ENCODE measurements around the gene CORIN.
"Not testable (repeated sequence)": the region's sequence is repeated elsewhere in the genome, so short reads cannot be mapped to it uniquely, and the experiment has no call there.

The CORIN gene

GRCh38 chr4:47721485-47721884 is 116.4 kb downstream of the CORIN start:
- no peak for DNase-seq (ENCODE audit: low read depth in 2 of 2)

- no peak for DNase-seq (ENCODE audit: low read depth in 2 of 2)
Measured at GRCh38 chr4:47720787-47721186, 117.1 kb downstream of the CORIN start.

- no peak for DNase-seq (ENCODE audit: low read depth in 2 of 2)
Measured at GRCh38 chr4:47719576-47719975, 118.3 kb downstream of the CORIN start.

- DNase-seq (ENCODE audit: low read depth in 2 of 2): no peak
Measured at GRCh38 chr4:47718696-47719095, 119.2 kb downstream of the CORIN start.

GRCh38 chr4:47717188-47717587 is 120.7 kb downstream of the CORIN start:
- no peak for DNase-seq (ENCODE audit: low read depth in 2 of 2)

GRCh38 chr4:47715716-47716416 is 122.0 kb downstream of the CORIN start:
- no peak for DNase-seq (ENCODE audit: low read depth in 2 of 2)

GRCh38 chr4:47714269-47714668 is 123.6 kb downstream of the CORIN start:
- no peak for DNase-seq (ENCODE audit: low read depth in 2 of 2)

GRCh38 chr4:47713129-47713834 is 124.6 kb downstream of the CORIN start:
- DNase-seq (ENCODE audit: low read depth in 2 of 2): no peak

GRCh38 chr4:47711646-47712045 is 126.2 kb downstream of the CORIN start:
- no peak for DNase-seq (ENCODE audit: low read depth in 2 of 2)

- no peak for DNase-seq (ENCODE audit: low read depth in 2 of 2)
Measured at GRCh38 chr4:47711183-47711582, 126.7 kb downstream of the CORIN start.

GRCh38 chr4:47706352-47706751 is 131.5 kb downstream of the CORIN start:
- not testable (repeated sequence) for DNase-seq (ENCODE audit: low read depth in 2 of 2)

GRCh38 chr4:47705326-47705981 is 132.4 kb downstream of the CORIN start:
- DNase-seq (ENCODE audit: low read depth in 2 of 2): no peak

- no peak for DNase-seq (ENCODE audit: low read depth in 2 of 2)
Measured at GRCh38 chr4:47704693-47705325, 133.1 kb downstream of the CORIN start.

- no peak for DNase-seq (ENCODE audit: low read depth in 2 of 2)
Measured at GRCh38 chr4:47703956-47704355, 133.9 kb downstream of the CORIN start.

- no peak for DNase-seq (ENCODE audit: low read depth in 2 of 2)
Measured at GRCh38 chr4:47703008-47703407, 134.9 kb downstream of the CORIN start.

GRCh38 chr4:47701286-47701685 is 136.6 kb downstream of the CORIN start:
- no peak for DNase-seq (ENCODE audit: low read depth in 2 of 2)

- DNase-seq (ENCODE audit: low read depth in 2 of 2): no peak
Measured at GRCh38 chr4:47698837-47699236, 139.0 kb downstream of the CORIN start.

- DNase-seq (ENCODE audit: low read depth in 2 of 2): no peak
Measured at GRCh38 chr4:47696823-47697222, 141.0 kb downstream of the CORIN start.

- DNase-seq (ENCODE audit: low read depth in 2 of 2): no peak
Measured at GRCh38 chr4:47695260-47695659, 142.6 kb downstream of the CORIN start.

- DNase-seq (ENCODE audit: low read depth in 2 of 2): no peak
Measured at GRCh38 chr4:47694322-47694721, 143.5 kb downstream of the CORIN start.

- DNase-seq (ENCODE audit: low read depth in 2 of 2): no peak
Measured at GRCh38 chr4:47692691-47693090, 145.2 kb downstream of the CORIN start.

- DNase-seq (ENCODE audit: low read depth in 2 of 2): not testable (repeated sequence)
Measured at GRCh38 chr4:47691757-47692383, 146.0 kb downstream of the CORIN start.
